SH-SY5Y (cell line): ENCODE results near the gene XXYLT1.

Experiments
- GATA2 ChIP-seq: IDR thresholded peaks from 2 replicates; pipeline ENCODE4 v1.6.1; 2011; ENCODE audit warnings: mild to moderate bottlenecking, low read depth, low read length
- GATA3 ChIP-seq: IDR thresholded peaks from 2 replicates; pipeline ENCODE4 v1.6.1; 2011; ENCODE audit warnings: low read depth, mild to moderate bottlenecking, low read length, moderate library complexity

The XXYLT1 gene

GRCh38 chr3:195061756-195062655 is 209.0 kb downstream of the XXYLT1 start:
- no peak for TF ChIP-seq GATA2
- TF ChIP-seq GATA3 = no peak

- TF ChIP-seq GATA2 = no peak
- no peak for TF ChIP-seq GATA3
These were observed 210.2 kb downstream of the XXYLT1 start for GRCh38 chr3:195060531-195061291.

GRCh38 chr3:195060217-195060481 is 210.8 kb downstream of the XXYLT1 start:
- no peak for TF ChIP-seq GATA2
- TF ChIP-seq GATA3 = no peak

- no peak for TF ChIP-seq GATA2
- TF ChIP-seq GATA3 = no peak
These were observed 211.3 kb downstream of the XXYLT1 start for GRCh38 chr3:195059471-195060216.

- TF ChIP-seq GATA3 (no peak), GATA2 (no peak)
These were observed 212.0 kb downstream of the XXYLT1 start for GRCh38 chr3:195059006-195059350.

GRCh38 chr3:195058336-195059005 is 212.5 kb downstream of the XXYLT1 start:
- TF ChIP-seq GATA3 = no peak
- TF ChIP-seq GATA2 = no peak

- no peak for TF ChIP-seq GATA3
- TF ChIP-seq GATA2 = no peak
These were observed 213.2 kb downstream of the XXYLT1 start for GRCh38 chr3:195057716-195058115.

- TF ChIP-seq GATA3 = no peak
- no peak for TF ChIP-seq GATA2
These were observed 214.5 kb downstream of the XXYLT1 start for GRCh38 chr3:195056506-195056905.

- no peak for TF ChIP-seq GATA2
- TF ChIP-seq GATA3 = no peak
These were observed 216.6 kb downstream of the XXYLT1 start for GRCh38 chr3:195054311-195054710.

- TF ChIP-seq GATA3 (no peak), GATA2 (no peak)
These were observed 218.0 kb downstream of the XXYLT1 start for GRCh38 chr3:195052939-195053338.

- TF ChIP-seq GATA2 = no peak
- no peak for TF ChIP-seq GATA3
These were observed 222.7 kb downstream of the XXYLT1 start for GRCh38 chr3:195048059-195048905.

- TF ChIP-seq GATA2 (no peak), GATA3 (no peak)
These were observed 223.4 kb downstream of the XXYLT1 start for GRCh38 chr3:195047536-195047935.

GRCh38 chr3:195046441-195046840 is 224.5 kb downstream of the XXYLT1 start:
- TF ChIP-seq GATA2 = no peak
- TF ChIP-seq GATA3 = no peak
